GM19025 (cell line): ENCODE measurements around the gene TPP2.

ENCODE experiments used
- ATAC-seq: cut with Tn5 transposase; IDR thresholded peaks from one replicate; pipeline ENCODE4 v1.9.1; 2021; ENCODE audit warnings: mild to moderate bottlenecking, low read depth, moderate library complexity; ENCODE audit not compliant: unreplicated experiment

The TPP2 gene

DNA sequence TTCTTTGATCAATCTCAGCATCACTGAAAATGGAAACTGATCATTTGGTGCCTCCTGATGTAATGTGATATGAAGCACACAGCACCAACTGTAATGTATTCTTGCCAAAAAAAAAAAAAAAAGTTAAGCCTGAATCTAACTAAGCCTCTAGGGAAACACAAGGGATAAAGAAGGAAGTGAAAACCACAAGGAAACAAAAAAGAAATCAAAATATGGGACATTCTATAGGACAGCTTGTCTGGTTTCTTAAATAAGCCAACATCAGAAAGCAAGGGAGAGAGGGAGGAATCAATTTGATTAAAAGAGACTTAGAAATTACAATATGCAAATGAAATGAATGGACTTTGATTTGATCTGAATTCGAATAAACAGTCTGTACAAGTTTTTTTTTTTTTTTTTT lies 118.7 kb downstream of the TPP2 start:
- no peak for ATAC-seq

- no peak for ATAC-seq
These were observed 122.0 kb downstream of the TPP2 start for GRCh38 chr13:102718746-102719145.

- ATAC-seq, result no peak
These were observed 125.0 kb downstream of the TPP2 start for GRCh38 chr13:102721800-102722231.

DNA sequence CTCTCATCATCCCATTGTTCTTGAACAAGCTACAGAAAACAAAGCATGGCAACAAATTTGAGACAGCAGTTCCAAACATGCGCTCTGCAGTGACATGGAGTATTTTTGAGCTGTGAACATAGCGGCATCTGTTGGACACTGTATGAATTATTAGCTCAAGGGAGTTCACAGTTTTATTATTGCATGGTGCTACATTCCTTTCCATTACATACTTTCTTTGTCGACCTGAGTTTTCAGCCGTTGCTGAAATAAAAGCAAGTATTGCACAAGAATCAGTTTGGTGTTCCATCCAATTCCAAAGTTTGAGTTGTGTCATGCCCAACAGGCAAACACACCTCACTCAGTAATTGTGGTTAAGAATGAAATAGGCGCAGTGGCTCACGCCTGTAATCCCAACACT lies 128.1 kb downstream of the TPP2 start:
- no peak for ATAC-seq

DNA sequence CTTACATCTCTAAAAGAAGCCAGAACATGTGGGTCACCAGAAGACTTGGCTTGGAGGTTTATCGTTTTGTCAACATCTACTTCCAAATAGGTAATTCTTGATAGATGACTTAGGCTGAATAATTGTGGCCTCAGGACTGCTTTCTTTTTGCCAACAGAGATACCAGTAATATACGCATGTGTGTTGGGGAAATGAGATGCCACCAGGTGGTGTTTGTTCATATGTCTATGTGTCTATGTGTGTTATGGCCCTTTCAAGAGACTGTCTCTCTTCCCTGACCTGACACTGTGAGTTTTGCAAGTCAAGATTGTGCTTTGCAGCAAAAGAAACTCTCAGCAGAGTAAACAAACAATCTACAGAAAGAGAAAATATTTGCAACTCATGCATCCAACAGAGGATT lies 129.6 kb downstream of the TPP2 start:
- ATAC-seq, result no peak
